Activated CD4-positive, alpha-beta T cell treated with anti-CD3 and anti-CD28 coated beads for 48 hours (primary cell): Measurements from ENCODE around the gene SESTD1.

Source experiments
- DNase-seq: peaks from one replicate; pipeline ENCODE4 v3.0.0-alpha.2; 2020

SESTD1 gene

GRCh38 chr2:179179719-179180118 lies 84.9 kb downstream of the SESTD1 start:
- DNase-seq, result no peak

GRCh38 chr2:179177694-179178093 lies 86.9 kb downstream of the SESTD1 start:
- DNase-seq, result no peak

- DNase-seq, result no peak
These were observed 90.4 kb downstream of the SESTD1 start for GRCh38 chr2:179174240-179174639.

GRCh38 chr2:179172894-179173293 lies 91.7 kb downstream of the SESTD1 start:
- no peak for DNase-seq

- DNase-seq, result no peak
These were observed 93.3 kb downstream of the SESTD1 start for GRCh38 chr2:179171371-179171770.

- no peak for DNase-seq
These were observed 93.7 kb downstream of the SESTD1 start for GRCh38 chr2:179170901-179171300.

- DNase-seq, result no peak
These were observed 99.2 kb downstream of the SESTD1 start for GRCh38 chr2:179165356-179166000.

GRCh38 chr2:179141206-179141605 lies 123.4 kb downstream of the SESTD1 start:
- DNase-seq, result no peak

- no peak for DNase-seq
These were observed 124.1 kb downstream of the SESTD1 start for GRCh38 chr2:179140571-179140970.

- DNase-seq, result peak; percentile 47
These were observed 125.1 kb downstream of the SESTD1 start for GRCh38 chr2:179139506-179139905.

GRCh38 chr2:179137200-179137759 lies 127.4 kb downstream of the SESTD1 start:
- no peak for DNase-seq

GRCh38 chr2:179133016-179133415 lies 131.6 kb downstream of the SESTD1 start:
- DNase-seq, result no peak

- DNase-seq, result no peak
These were observed 132.6 kb downstream of the SESTD1 start for GRCh38 chr2:179132076-179132475.

- no peak for DNase-seq
These were observed 134.1 kb downstream of the SESTD1 start for GRCh38 chr2:179130560-179130959.

- no peak for DNase-seq
These were observed 134.9 kb downstream of the SESTD1 start for GRCh38 chr2:179129574-179130238.

- DNase-seq, result no peak
These were observed 139.2 kb downstream of the SESTD1 start for GRCh38 chr2:179125404-179125803.

GRCh38 chr2:179124282-179124681 lies 140.3 kb downstream of the SESTD1 start:
- no peak for DNase-seq

- no peak for DNase-seq
These were observed 141.4 kb downstream of the SESTD1 start for GRCh38 chr2:179123272-179123662.

GRCh38 chr2:179107737-179108136 lies 156.9 kb downstream of the SESTD1 start:
- no peak for DNase-seq

GRCh38 chr2:179106676-179107428 lies 157.8 kb downstream of the SESTD1 start:
- DNase-seq, result peak; percentile 7

GRCh38 chr2:179106342-179106675 lies 158.3 kb downstream of the SESTD1 start:
- DNase-seq, result no peak

GRCh38 chr2:179104736-179105135 lies 159.9 kb downstream of the SESTD1 start:
- DNase-seq, result no peak

- no peak for DNase-seq
These were observed 166.4 kb downstream of the SESTD1 start for GRCh38 chr2:179098080-179098689.
